Astrocyte of the spinal cord (primary cell): ENCODE data around the gene IKZF1.

Experiments used
- DNase-seq: peaks from one replicate; pipeline ENCODE4 v3.0.0; 2011; ENCODE audit warnings: low read depth, low spot score
- H3K4me3 ChIP-seq: 2 replicates; pipeline ENCODE4 v1.5.1; 2011; ENCODE audit warnings: low read depth, mild to moderate bottlenecking, low read length, moderate library complexity
- in situ Hi-C: cut with HindIII; loops from 2 replicates; pipeline ENCODE4 v1.10.0; 2017; ENCODE audit warnings: low sequenced_read_pairs
- TF ChIP-seq, protein P1 (sequence below): IDR thresholded peaks from 2 replicates; pipeline ENCODE4 v1.5.1; 2012; ENCODE audit warnings: low read depth, mild to moderate bottlenecking, low read length, inconsistent platforms

The IKZF1 gene

DNA sequence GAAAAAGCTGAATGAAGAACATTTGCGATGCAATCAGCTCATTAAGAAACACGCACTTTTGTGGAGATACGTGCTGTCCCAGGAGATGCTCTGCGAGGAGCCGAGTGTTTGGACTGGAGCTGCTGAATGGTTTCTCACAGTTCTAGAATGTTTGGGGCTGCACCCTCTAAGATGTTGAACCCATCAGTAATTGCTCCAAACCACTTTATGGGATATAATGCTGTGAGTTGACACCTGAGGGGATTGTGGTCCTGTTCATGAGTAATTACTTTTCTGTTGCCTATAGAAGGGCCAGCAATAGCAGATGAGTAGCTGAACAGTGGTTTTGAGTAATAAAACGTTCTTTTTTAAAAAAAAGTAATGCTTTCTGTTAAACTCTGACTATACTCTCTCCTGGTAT is 63.1 kb downstream of the IKZF1 start:
- in situ Hi-C loops: no loop called here
- no peak overlapping the region for H3K4me3 ChIP-seq
- TF ChIP-seq, protein P1, sequence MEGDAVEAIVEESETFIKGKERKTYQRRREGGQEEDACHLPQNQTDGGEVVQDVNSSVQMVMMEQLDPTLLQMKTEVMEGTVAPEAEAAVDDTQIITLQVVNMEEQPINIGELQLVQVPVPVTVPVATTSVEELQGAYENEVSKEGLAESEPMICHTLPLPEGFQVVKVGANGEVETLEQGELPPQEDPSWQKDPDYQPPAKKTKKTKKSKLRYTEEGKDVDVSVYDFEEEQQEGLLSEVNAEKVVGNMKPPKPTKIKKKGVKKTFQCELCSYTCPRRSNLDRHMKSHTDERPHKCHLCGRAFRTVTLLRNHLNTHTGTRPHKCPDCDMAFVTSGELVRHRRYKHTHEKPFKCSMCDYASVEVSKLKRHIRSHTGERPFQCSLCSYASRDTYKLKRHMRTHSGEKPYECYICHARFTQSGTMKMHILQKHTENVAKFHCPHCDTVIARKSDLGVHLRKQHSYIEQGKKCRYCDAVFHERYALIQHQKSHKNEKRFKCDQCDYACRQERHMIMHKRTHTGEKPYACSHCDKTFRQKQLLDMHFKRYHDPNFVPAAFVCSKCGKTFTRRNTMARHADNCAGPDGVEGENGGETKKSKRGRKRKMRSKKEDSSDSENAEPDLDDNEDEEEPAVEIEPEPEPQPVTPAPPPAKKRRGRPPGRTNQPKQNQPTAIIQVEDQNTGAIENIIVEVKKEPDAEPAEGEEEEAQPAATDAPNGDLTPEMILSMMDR: no peak
- DNase-seq: no peak

DNA sequence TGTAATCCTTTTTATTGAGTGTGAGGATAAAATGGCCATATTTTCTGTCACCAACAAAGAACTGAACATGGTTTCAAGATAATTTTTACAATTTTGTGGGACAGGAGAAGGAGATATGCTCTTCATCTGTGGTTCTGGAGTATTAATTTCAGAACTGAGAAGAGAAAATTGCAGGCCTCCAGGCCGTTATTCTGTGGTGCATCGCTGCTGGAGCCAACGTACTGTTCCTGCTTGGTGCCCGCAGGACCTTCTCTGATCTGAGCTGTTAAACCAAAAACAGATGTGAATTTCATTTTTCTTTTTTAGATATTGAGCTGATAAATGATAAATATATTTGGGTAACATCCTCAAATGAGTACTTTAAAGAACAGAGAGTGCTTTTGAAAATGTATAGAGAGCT is 63.9 kb downstream of the IKZF1 start:
- no peak for DNase-seq
- in situ Hi-C loops: no loop called here
- TF ChIP-seq, protein P1: no peak
- H3K4me3 ChIP-seq: no peak overlapping the region

DNA sequence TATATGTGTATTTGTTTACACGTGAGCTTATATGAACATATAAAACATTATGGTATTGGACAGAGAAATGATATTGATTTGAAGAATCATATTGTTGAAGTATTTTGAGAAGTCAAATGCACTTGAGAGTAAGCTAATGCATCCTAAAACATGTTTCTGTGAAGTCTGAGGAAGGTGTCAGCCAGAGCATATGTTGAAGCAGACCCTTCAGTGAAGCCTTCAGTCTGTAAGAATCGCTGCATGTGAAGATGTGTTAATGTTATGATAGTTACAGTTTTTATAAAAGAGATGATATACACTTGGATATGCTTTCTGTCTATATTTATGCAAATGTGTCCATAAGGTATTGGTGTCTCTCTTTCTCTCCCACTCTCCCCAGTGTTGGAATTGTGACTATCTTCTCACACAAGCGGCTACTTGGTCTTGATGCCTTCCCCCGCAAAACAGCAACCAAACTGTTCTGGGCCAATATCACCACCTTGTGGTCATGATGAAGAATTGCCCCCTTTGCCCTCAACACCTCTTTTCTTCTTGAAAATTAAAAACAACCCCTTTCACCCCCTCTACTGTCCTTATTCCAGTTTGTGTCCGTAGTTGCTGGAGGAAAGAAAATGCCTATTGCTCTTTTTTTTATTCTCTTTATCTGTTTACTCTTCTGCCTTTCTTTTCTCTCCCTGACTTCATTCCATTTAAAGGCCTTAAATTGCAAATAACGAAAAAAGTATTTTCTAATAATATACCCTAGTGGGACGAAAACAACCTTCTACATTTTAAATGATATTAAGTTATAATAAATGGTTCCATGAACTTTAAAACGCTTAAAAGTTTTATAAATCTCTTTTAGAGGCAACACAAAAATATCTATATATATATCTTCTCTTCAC is 64.9 kb downstream of the IKZF1 start:
- no peak overlapping the region for H3K4me3 ChIP-seq
- no peak for DNase-seq
- TF ChIP-seq, protein P1: peak; percentile 40
- in situ Hi-C loops: no loop called here

DNA sequence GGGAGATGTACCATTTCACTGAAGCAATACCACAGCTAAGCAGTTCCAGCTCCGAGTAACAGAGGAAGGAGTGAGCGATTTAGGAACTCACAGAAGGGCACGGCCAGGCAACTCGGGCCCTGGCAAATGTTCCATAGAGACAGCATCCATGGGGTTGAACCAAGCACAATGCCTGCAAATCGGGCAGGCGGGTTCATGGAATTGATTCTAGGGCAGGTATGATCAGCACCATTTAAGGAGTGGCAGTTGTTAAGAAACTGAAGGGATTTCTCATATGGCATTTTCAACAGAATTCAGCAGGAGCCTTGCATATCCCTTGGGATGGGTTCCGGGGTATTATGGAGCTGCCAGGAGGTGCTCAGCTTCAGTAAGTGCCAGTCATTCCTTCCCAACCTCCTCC is 66.4 kb downstream of the IKZF1 start:
- TF ChIP-seq, protein P1: no peak
- no peak for DNase-seq
- in situ Hi-C loops: no loop called here
- no peak overlapping the region for H3K4me3 ChIP-seq

DNA sequence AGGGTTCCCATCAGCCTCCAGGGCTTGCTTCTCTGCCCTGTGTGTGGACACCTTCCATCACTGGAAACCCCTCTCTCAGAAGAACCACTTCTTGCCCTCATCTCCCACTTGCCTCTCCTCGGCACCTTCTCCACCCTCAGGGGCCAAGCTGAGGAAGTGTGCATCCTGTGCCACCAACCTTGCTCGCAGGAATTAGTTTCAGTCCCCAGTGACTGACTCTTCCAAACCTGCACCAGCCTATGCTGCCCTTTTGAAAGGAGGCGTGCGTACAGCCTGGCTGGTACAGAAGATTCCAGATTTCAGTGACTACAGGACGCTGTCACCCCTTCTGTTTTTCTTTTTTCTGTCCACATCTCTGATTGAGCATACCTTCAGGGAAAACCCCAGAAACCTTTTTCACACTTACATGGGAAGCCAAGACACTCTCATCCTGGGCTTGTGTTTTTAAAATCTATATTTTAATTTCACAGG is 67.1 kb downstream of the IKZF1 start:
- in situ Hi-C loops: no loop called here
- DNase-seq: no peak
- H3K4me3 ChIP-seq: no peak overlapping the region
- TF ChIP-seq, protein P1: no peak

DNA sequence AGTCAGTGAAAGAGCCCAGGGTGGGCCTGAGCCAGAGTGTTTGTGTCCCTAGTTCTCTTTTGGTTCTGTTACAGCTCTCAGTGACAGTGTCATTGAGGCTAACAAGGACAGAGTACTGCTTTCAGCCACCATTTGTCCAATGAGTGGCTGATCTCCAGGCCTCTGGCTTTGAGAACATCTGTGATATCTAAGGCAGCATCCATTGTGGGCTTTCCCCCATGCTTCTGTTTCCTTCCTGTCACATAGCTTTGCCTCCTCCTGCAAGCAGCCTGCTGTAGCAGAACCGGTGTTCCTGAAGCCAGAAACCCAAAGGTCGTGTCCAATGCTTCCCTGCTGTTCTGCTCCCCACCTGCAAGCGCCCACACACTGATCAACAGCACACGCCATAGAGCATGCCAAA is 68.4 kb downstream of the IKZF1 start:
- in situ Hi-C loops: no loop called here
- no peak for DNase-seq
- no peak overlapping the region for H3K4me3 ChIP-seq
- TF ChIP-seq, protein P1: no peak
